ENCODE results near the gene GATAD1.

- TF ChIP-seq, protein P1, sequence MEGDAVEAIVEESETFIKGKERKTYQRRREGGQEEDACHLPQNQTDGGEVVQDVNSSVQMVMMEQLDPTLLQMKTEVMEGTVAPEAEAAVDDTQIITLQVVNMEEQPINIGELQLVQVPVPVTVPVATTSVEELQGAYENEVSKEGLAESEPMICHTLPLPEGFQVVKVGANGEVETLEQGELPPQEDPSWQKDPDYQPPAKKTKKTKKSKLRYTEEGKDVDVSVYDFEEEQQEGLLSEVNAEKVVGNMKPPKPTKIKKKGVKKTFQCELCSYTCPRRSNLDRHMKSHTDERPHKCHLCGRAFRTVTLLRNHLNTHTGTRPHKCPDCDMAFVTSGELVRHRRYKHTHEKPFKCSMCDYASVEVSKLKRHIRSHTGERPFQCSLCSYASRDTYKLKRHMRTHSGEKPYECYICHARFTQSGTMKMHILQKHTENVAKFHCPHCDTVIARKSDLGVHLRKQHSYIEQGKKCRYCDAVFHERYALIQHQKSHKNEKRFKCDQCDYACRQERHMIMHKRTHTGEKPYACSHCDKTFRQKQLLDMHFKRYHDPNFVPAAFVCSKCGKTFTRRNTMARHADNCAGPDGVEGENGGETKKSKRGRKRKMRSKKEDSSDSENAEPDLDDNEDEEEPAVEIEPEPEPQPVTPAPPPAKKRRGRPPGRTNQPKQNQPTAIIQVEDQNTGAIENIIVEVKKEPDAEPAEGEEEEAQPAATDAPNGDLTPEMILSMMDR (conservative IDR thresholded peaks at IDR 0.05; ENCODE audit: low read depth, low read length) = no peak
- TF ChIP-seq EZH2 (IDR thresholded peaks at IDR 0.05; ENCODE audit: borderline replicate concordance, low read depth, low read length, poor library complexity, severe bottlenecking) = no peak
These were observed 40.5 kb downstream of the GATAD1 start for GRCh38 chr7:92487804-92488203.

All from A673 (cell line).